NCI-H1417 treated with DMSO at 0.1 percent for 48 hours (cell line): ENCODE measurements around the gene FBRSL1.

Experiments
- DNase-seq: peaks from one replicate; lab custom pipeline; 2025; lab: John Stamatoyannopoulos, UW

Gene FBRSL1

GRCh38 chr12:132511516-132512196, 21.7 kb downstream of the FBRSL1 start:
- DNase-seq = no peak

- DNase-seq = no peak
Observed at GRCh38 chr12:132512197-132513069, 22.5 kb downstream of the FBRSL1 start.

GRCh38 chr12:132513070-132513398, 23.1 kb downstream of the FBRSL1 start:
- no peak for DNase-seq

- no peak for DNase-seq
Observed at GRCh38 chr12:132513458-132514135, 23.6 kb downstream of the FBRSL1 start.

GRCh38 chr12:132514216-132514820, 24.4 kb downstream of the FBRSL1 start:
- DNase-seq = no peak

- no peak for DNase-seq
Observed at GRCh38 chr12:132514838-132515237, 24.9 kb downstream of the FBRSL1 start.

GRCh38 chr12:132516095-132517012, 26.4 kb downstream of the FBRSL1 start:
- DNase-seq = no peak

- no peak for DNase-seq
Observed at GRCh38 chr12:132517013-132517739, 27.2 kb downstream of the FBRSL1 start.

GRCh38 chr12:132517740-132518100, 27.8 kb downstream of the FBRSL1 start:
- DNase-seq = no peak

- DNase-seq = no peak
Observed at GRCh38 chr12:132518354-132518992, 28.5 kb downstream of the FBRSL1 start.

- no peak for DNase-seq
Observed at GRCh38 chr12:132520421-132521199, 30.7 kb downstream of the FBRSL1 start.

- no peak for DNase-seq
Observed at GRCh38 chr12:132521200-132521580, 31.2 kb downstream of the FBRSL1 start.

- DNase-seq = no peak
Observed at GRCh38 chr12:132521712-132522292, 31.9 kb downstream of the FBRSL1 start.

GRCh38 chr12:132522592-132523380, 32.8 kb downstream of the FBRSL1 start:
- DNase-seq = no peak

GRCh38 chr12:132523576-132524331, 33.8 kb downstream of the FBRSL1 start:
- DNase-seq = no peak

GRCh38 chr12:132524405-132524804, 34.5 kb downstream of the FBRSL1 start:
- DNase-seq = no peak

GRCh38 chr12:132525011-132525832, 35.3 kb downstream of the FBRSL1 start:
- no peak for DNase-seq
